ENCODE measurements around the gene PTGES3.

The PTGES3 gene

GRCh38 chr12:56722832-56723231 lies 34.7 kb upstream of the PTGES3 start:
- TF ChIP-seq ZIC2 (tag by site-specific recombination; IDR thresholded peaks at IDR 0.05) (no peak), KLF16 (tag by site-specific recombination; IDR thresholded peaks at IDR 0.05) (no peak), ZNF148 (tag by site-specific recombination; IDR thresholded peaks at IDR 0.05; ENCODE audit: borderline replicate concordance) (no peak), ZNF404 (tag by site-specific recombination; IDR thresholded peaks at IDR 0.05) (no peak), ZNF48 (tag by site-specific recombination; IDR thresholded peaks at IDR 0.05) (no peak), GLI4 (tag by site-specific recombination; IDR thresholded peaks at IDR 0.05) (no peak), ZFP37 (tag by site-specific recombination; IDR thresholded peaks at IDR 0.05) (no peak), ZNF132 (tag by site-specific recombination; IDR thresholded peaks at IDR 0.05; ENCODE audit: borderline replicate concordance) (no peak), ZNF184 (tag by site-specific recombination; IDR thresholded peaks at IDR 0.05) (no peak), MZF1 (tag by site-specific recombination; IDR thresholded peaks at IDR 0.05; ENCODE audit: borderline replicate concordance) (no peak), INSM2 (tag by site-specific recombination; IDR thresholded peaks at IDR 0.05) (no peak), ZNF350 (tag by site-specific recombination; IDR thresholded peaks at IDR 0.05) (no peak), ATF2 (tag by site-specific recombination; IDR thresholded peaks at IDR 0.05; ENCODE audit: low read depth) (no peak), ZNF513 (tag by site-specific recombination; IDR thresholded peaks at IDR 0.05) (no peak)
- Histone ChIP-seq H3K36me3 (ENCODE audit: control insufficient read depth in 2 of 2, insufficient read depth in 1 of 2, low read length in 2 of 2) (peaks cover 20 to 69% of the 10 kb centered on the region in 2 experiments; a peak in 2 of 3 replicates), H3K27ac (ENCODE audit: extremely low read depth, low read depth, low read length) (no peak overlapping the region), H3K9me3 (ENCODE audit: control insufficient read depth, insufficient read depth, low read depth, low read length) (no peaks in the 10 kb centered on the region), H3K4me3 (ENCODE audit: low read depth, low read length) (peak overlapping the region; percentile 15), H3K4me1 (ENCODE audit: control insufficient read depth, insufficient read depth, low read length) (peaks cover 10% of the 10 kb centered on the region; the same call in 1 of the 2 replicates)
- ChIA-PET POLR2A (interaction anchor here (1.3 to 5.1 kb wide), 2 partner anchors 35 to 86 kb away, joined by 6 to 63 read pairs; partner anchors contain the start of gene PTGES3), CTCF (interaction anchor here (2.0 kb wide), 1 partner anchor 86 kb away, joined by 8 read pairs; no protein-coding TSS in a partner anchor)

- TF ChIP-seq ZNF626 (tag by site-specific recombination; IDR thresholded peaks at IDR 0.05) (no peak), ZNF423 (tag by site-specific recombination; IDR thresholded peaks at IDR 0.05) (no peak), ZNF501 (tag by site-specific recombination; IDR thresholded peaks at IDR 0.05) (no peak), ZSCAN30 (tag by site-specific recombination; IDR thresholded peaks at IDR 0.05) (no peak), ZNF837 (tag by site-specific recombination; IDR thresholded peaks at IDR 0.05) (no peak), ZFHX2 (tag by site-specific recombination; conservative IDR thresholded peaks at IDR 0.05) (no peak), ZNF18 (tag by site-specific recombination; IDR thresholded peaks at IDR 0.05) (no peak), ZNF112 (tag by site-specific recombination; IDR thresholded peaks at IDR 0.05) (no peak)
- ChIA-PET POLR2A (interaction anchor here (1.0 to 7.1 kb wide), 4 partner anchors 11 to 85 kb away, joined by 3 to 53 read pairs (median 4); partner anchors contain the start of gene PTGES3), CTCF (interaction anchor here (1.0 to 1.9 kb wide), 2 partner anchors 86 to 280 kb away, joined by 3 to 8 read pairs; no protein-coding TSS in a partner anchor)
- no peaks in the 10 kb centered on the region for H3K9me3 ChIP-seq (ENCODE audit: control insufficient read depth, insufficient read depth, low read depth, low read length)
- H3K4me1 ChIP-seq (ENCODE audit: control insufficient read depth, insufficient read depth, low read length) = peaks cover 10% of the 10 kb centered on the region; the same call in 1 of the 2 replicates
- peak overlapping the region; percentile 4; the same call in 1 of the 2 replicates for H3K27ac ChIP-seq (ENCODE audit: extremely low read depth, low read depth, low read length)
- H3K4me3 ChIP-seq (ENCODE audit: low read depth, low read length) = no peak overlapping the region
- H3K36me3 ChIP-seq (ENCODE audit: control insufficient read depth in 2 of 2, insufficient read depth in 1 of 2, low read length in 2 of 2) = peaks cover 20 to 68% of the 10 kb centered on the region in 2 experiments; a peak in 2 of 3 replicates
Observed at GRCh38 chr12:56721721-56722120, 33.6 kb upstream of the PTGES3 start.
